Ureter (tissue), 1 donor: Measurements from ENCODE around the gene IL13. TPM values are rescaled to one million over a fixed set of nuclear protein-coding genes. Genes with fewer than 3 reads are reported as not detected.
"Not testable (repeated sequence)": the region's sequence is repeated elsewhere in the genome, so short reads cannot be mapped to it uniquely, and the experiment has no call there.

Experiments
- DNase-seq: peaks from one replicate; pipeline ENCODE4 v3.0.0-alpha.2; 2020; ENCODE audit warnings: low spot score
- total RNA-seq: library from RNA; stranded (reverse); gene quantifications from one replicate; pipeline ENCODE4 v1.2.4, GENCODE V29; 2023
- donor health status: DM: yes; HTN: yes; CAD: no.

Gene IL13
- not detected for total RNA-seq

DNA sequence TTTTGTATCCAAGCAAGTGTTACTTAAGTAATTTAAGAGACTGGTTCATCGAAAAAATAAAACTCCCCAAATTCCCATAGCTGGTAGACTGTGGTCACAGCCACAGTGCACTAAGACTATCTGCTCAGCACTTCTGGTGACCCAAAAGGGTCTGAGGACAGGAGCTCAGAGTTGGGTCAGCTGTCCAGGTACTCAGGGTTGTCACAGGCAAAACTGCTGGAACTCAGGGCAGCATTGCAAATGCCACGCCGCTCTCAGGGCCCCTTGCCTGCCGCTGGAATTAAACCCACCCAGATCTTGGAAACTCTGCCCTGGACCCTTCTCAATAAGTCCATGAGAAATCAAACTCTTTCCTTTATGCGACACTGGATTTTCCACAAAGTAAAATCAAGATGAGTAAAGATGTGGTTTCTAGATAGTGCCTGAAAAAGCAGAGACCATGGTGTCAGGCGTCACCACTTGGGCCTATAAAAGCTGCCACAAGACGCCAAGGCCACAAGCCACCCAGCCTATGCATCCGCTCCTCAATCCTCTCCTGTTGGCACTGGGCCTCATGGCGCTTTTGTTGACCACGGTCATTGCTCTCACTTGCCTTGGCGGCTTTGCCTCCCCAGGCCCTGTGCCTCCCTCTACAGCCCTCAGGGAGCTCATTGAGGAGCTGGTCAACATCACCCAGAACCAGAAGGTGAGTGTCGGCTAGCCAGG, at the start of gene IL13:
TSS of gene IL13 (plus strand) at position 498 of the 705 bp plus-strand sequence. CDS start at position 512, 14 bp downstream.
- no peak for DNase-seq

- no peak for DNase-seq
Observed at GRCh38 chr5:132611965-132612364, 46.0 kb upstream of the IL13 start.

GRCh38 chr5:132612846-132613245, 45.1 kb upstream of the IL13 start:
- DNase-seq, result no peak

GRCh38 chr5:132621699-132622098, 36.3 kb upstream of the IL13 start:
- DNase-seq, result no peak

DNA sequence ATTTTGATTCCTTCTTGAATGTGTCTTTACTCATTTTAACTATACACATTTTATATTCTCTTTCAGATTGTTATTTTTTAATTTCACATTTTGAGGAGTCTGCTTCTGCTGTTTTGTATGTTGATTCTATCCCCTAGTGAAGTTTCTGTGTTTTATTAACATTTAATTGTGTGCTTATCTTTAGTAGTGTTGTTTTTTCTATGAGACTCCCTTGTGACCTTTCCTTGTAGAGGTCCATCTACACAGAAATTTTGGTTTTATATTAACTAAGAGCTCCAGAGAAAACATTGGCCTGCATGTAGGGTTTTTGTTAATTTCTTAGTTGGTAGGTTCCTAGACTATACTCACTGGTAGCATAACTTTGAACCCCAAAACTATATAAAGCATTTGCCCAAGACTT, 35.4 kb upstream of the IL13 start:
- DNase-seq, result no peak

DNA sequence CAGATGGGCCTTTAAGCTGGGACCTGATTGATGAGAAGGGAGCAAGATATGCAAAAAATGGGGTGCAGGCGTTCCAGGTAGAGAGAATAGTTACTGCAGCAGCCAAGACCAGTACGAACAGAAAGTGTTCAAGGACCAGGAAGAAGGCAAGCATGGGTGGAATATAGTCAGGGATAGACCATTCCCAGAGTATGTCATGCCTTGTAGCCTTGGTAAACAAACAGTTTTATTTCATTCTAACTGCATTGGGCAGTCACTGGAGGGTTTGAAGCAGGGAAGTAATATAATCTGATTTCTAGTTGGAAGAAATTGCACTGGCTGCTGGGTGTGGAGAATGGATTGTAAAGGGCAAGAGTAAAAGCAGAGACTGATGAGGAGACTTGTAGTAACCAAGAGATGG, 30.5 kb upstream of the IL13 start:
- no peak for DNase-seq

GRCh38 chr5:132628814-132629213, 29.2 kb upstream of the IL13 start:
- DNase-seq, result no peak

GRCh38 chr5:132629230-132629944, 28.6 kb upstream of the IL13 start:
- no peak for DNase-seq

DNA sequence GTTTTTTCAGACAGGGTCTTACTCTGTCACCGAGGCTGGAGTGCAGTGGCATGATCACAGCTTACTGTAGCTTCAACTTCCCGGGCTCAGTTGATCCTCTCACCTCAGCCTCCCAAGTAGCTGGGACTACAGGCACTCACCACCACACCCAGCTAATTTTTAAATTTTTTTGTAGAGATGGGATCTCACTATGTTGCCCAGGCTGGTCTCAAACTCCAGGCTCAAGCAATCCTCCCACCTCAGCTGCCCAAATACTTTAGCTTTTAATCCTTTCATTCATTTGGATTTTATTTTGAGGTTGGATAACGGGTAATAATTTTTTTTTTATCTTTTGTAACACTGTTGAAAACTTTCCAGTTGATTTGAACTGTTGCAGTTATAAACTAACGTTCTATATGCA, 24.4 kb upstream of the IL13 start:
- not testable (repeated sequence) for DNase-seq

DNA sequence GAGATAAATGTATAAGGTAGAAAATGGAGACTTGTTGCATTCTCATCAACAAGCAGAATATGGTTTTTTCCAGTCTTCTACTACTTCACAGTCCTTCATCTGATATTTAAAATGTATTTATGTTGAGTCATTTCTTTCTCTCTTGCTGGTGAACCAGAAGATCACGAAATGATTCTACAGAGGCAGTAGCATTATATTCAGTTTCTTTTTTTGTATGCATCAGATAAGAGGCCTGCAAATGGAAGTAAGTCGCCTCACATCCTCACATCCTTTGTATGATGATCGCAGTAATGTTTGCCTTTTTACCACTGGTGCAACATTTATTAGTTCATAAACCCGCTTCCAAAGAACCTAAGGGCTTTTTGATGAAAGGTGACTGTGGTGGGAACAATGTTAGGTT, 22.1 kb upstream of the IL13 start:
- no peak for DNase-seq

GRCh38 chr5:132637241-132637640, 20.7 kb upstream of the IL13 start:
- DNase-seq, result no peak

GRCh38 chr5:132639706-132640130, 18.3 kb upstream of the IL13 start:
- no peak for DNase-seq

DNA sequence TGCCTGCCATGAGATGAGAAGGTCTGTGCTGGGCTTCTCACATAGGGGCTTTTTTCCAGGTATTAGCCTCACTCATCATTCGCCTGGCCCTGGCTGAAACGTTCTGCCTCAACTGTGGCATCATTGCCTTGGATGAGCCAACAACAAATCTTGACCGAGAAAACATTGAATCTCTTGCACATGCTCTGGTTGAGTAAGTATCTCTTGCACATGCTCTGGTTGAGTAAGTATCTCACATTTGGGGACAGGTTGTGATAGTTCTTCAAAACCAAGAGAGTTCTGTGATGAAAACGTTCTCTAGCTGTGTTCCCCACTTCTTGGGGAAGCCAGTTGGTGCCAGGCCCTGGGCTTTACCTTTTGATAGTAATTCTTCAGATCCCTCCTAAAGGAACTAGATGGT, 17.4 kb upstream of the IL13 start:
- no peak for DNase-seq

GRCh38 chr5:132641241-132641723, 16.7 kb upstream of the IL13 start:
- DNase-seq, result no peak

GRCh38 chr5:132641841-132642240, 16.1 kb upstream of the IL13 start:
- DNase-seq, result no peak

DNA sequence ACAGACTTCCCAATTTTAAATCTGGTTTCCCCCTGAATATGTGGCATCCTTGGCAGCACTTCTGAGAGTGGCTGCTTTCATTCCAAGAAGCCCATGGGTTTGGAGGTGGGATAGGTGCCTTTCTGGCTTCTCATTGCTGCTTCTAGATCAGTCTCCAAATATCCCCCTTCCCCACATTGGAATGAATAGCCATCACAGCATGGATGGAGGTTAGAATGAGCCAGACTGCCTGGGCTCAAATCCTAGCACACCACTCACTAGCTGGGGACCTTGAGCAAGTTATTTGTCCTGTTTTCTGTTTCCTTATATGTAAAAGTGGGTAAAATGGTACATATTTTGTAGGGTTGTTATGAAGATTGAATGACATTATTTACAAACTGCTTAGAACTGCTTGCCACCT, 13.8 kb upstream of the IL13 start:
- no peak for DNase-seq

DNA sequence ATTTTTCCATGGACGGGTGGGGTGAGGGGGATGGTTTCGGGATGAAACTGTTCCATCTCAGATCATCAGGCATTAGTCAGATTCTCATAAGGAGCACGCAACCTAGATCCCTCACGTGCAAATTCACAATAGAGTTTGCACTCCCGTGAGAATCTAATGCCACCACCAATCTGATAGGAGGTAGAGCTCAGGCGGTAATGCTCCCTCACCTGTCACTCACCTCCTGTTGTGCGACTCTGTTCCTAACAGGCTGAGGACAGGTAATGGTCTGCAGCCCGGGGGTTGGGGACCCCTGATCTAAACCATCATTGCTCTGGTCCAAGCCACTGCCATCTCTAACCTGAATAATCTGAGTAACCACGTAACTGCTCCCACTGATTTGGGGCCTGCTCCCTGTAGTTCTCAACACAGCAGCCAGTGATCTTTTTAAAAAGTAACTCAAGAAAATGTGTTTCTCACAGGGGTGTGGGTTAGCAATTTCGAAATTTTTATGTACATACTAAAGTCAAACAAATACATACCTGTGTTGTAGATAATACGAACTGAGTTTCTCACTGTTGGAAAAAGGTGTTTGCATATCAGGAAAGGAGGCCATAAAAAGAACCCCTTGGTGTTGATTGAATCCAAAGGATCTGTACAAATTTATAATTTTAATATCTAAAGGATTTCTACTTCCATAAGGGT, 11.2 kb upstream of the IL13 start:
- DNase-seq, result no peak

GRCh38 chr5:132647473-132647872, 10.5 kb upstream of the IL13 start:
- no peak for DNase-seq

- no peak for DNase-seq
Observed at GRCh38 chr5:132648355-132648754, 9.6 kb upstream of the IL13 start.

GRCh38 chr5:132651838-132652469, 6.0 kb upstream of the IL13 start:
- DNase-seq, result no peak

GRCh38 chr5:132653716-132654115, 4.3 kb upstream of the IL13 start:
- no peak for DNase-seq
